Measurements from ENCODE around the gene LIPA.
"Not testable (repeated sequence)": the region's sequence is repeated elsewhere in the genome, so short reads cannot be mapped to it uniquely, and the experiment has no call there.

The LIPA gene

GRCh38 chr10:89270153-89270483 lies 18.5 kb upstream of the LIPA start:
- no peak for DNase-seq (ENCODE audit: low read depth in 2 of 2)

GRCh38 chr10:89269433-89270152 lies 18.0 kb upstream of the LIPA start:
- no peak for DNase-seq (ENCODE audit: low read depth in 2 of 2)

- no peak for DNase-seq (ENCODE audit: low read depth in 2 of 2)
These were observed 15.3 kb upstream of the LIPA start for GRCh38 chr10:89266721-89267453.

GRCh38 chr10:89263531-89263930 lies 12.0 kb upstream of the LIPA start:
- DNase-seq (ENCODE audit: low read depth in 2 of 2): no peak

GRCh38 chr10:89263091-89263490 lies 11.5 kb upstream of the LIPA start:
- no peak for DNase-seq (ENCODE audit: low read depth in 2 of 2)

- DNase-seq (ENCODE audit: low read depth in 2 of 2): peak; percentile 81
These were observed 10.8 kb upstream of the LIPA start for GRCh38 chr10:89262086-89263051.

GRCh38 chr10:89258881-89259280 lies 7.3 kb upstream of the LIPA start:
- DNase-seq (ENCODE audit: low read depth in 2 of 2): no peak

- DNase-seq (ENCODE audit: low read depth in 2 of 2): no peak
These were observed 6.0 kb upstream of the LIPA start for GRCh38 chr10:89257581-89257980.

- no peak for DNase-seq (ENCODE audit: low read depth in 2 of 2)
These were observed 5.4 kb upstream of the LIPA start for GRCh38 chr10:89256962-89257361.

- DNase-seq (ENCODE audit: low read depth in 2 of 2): no peak
These were observed 4.8 kb upstream of the LIPA start for GRCh38 chr10:89256340-89256739.

- DNase-seq (ENCODE audit: low read depth in 2 of 2): no peak
These were observed 4.2 kb upstream of the LIPA start for GRCh38 chr10:89255793-89256192.

GRCh38 chr10:89255091-89255579 lies 3.6 kb upstream of the LIPA start:
- not testable (repeated sequence) for DNase-seq (ENCODE audit: low read depth in 2 of 2)

- DNase-seq (ENCODE audit: low read depth in 2 of 2): no peak
These were observed 630 bp upstream of the LIPA start for GRCh38 chr10:89252225-89252585.

- no peak for DNase-seq (ENCODE audit: low read depth in 2 of 2)
These were observed 638 bp downstream of the LIPA start for GRCh38 chr10:89250865-89251408.

GRCh38 chr10:89248990-89249389 lies 2.6 kb downstream of the LIPA start:
- no peak for DNase-seq (ENCODE audit: low read depth in 2 of 2)

GRCh38 chr10:89247623-89248022 lies 4.0 kb downstream of the LIPA start:
- DNase-seq (ENCODE audit: low read depth in 2 of 2): not testable (repeated sequence)

GRCh38 chr10:89245802-89246201 lies 5.8 kb downstream of the LIPA start:
- no peak for DNase-seq (ENCODE audit: low read depth in 2 of 2)

- no peak for DNase-seq (ENCODE audit: low read depth in 2 of 2)
These were observed 8.6 kb downstream of the LIPA start for GRCh38 chr10:89242840-89243568.

- no peak for DNase-seq (ENCODE audit: low read depth in 2 of 2)
These were observed 9.3 kb downstream of the LIPA start for GRCh38 chr10:89242345-89242684.

- no peak for DNase-seq (ENCODE audit: low read depth in 2 of 2)
These were observed 9.9 kb downstream of the LIPA start for GRCh38 chr10:89241486-89242344.
